H1 (cell line): Measurements from ENCODE around the gene GOLGA3. TPM values are rescaled to one million over a fixed set of nuclear protein-coding genes. Genes with fewer than 3 reads are reported as not detected.

Source experiments
- CTCF ChIA-PET: fragments of 300-600 bp; sonication (Branson Sonifier 250); formaldehyde crosslinking; loops from one replicate; lab custom pipeline; 2021; ENCODE audit not compliant: partially characterized antibody; lab: Charles Lee
- POLR2A ChIA-PET: fragments of 300-600 bp; sonication (Branson Sonifier 250); formaldehyde crosslinking; loops from one replicate; lab custom pipeline; 2021; ENCODE audit warnings: inconsistent platforms; ENCODE audit not compliant: partially characterized antibody; lab: Charles Lee
- DNase-seq, 2 experiments: peaks; one replicate each; pipeline versions ENCODE4 v3.0.0 to v3.0.0-alpha.2; 2010 to 2022; ENCODE audit warnings: low spot score in 2 of 2, low read depth in 1 of 2, mixed read lengths in 1 of 2
- FAIRE-seq: peaks from 2 replicates; lab custom pipeline; 2011; peaks lifted over from hg19 to GRCh38; lab: Jason Lieb, UNC
- H2AFZ ChIP-seq: 2 replicates; pipeline ENCODE4 v1.8.1; 2012; ENCODE audit warnings: low read length, inconsistent platforms
- H2AK5ac ChIP-seq: 2 replicates; pipeline ENCODE4 v1.6.1; 2013; ENCODE audit warnings: low read depth, low read length
- H2BK120ac ChIP-seq: replicated peaks from 2 replicates; pipeline ENCODE3; 2013; ENCODE audit warnings: low read depth, low read length, inconsistent platforms
- H2BK12ac ChIP-seq: 2 replicates; pipeline ENCODE4 v1.6.1; 2013; ENCODE audit warnings: low read depth, low read length
- H2BK15ac ChIP-seq: 2 replicates; pipeline ENCODE4 v1.6.1; 2013; ENCODE audit warnings: low read length
- H2BK20ac ChIP-seq: 2 replicates; pipeline ENCODE4 v1.6.1; 2013; ENCODE audit warnings: low read length
- H2BK5ac ChIP-seq: 2 replicates; pipeline ENCODE4 v1.6.1; 2013; ENCODE audit warnings: low read depth, low read length
- H3K14ac ChIP-seq: 2 replicates; pipeline ENCODE4 v1.6.1; 2013; ENCODE audit warnings: inconsistent platforms; ENCODE audit not compliant: insufficient read length
- H3K18ac ChIP-seq: 2 replicates; pipeline ENCODE4 v1.6.1; 2013; ENCODE audit warnings: low read length; ENCODE audit errors: extremely low read depth
- H3K23ac ChIP-seq: 2 replicates; pipeline ENCODE4 v1.6.1; 2013; ENCODE audit warnings: inconsistent platforms; ENCODE audit not compliant: insufficient read length
- H3K23me2 ChIP-seq: 2 replicates; pipeline ENCODE4 v1.6.1; 2013; ENCODE audit warnings: low read depth, low read length
- H3K27ac ChIP-seq: 2 replicates; pipeline ENCODE4 v1.6.1; 2011; ENCODE audit warnings: low read depth, low read length, inconsistent platforms
- H3K27me3 ChIP-seq, 4 experiments: replicated peaks in 1 of 4; 1 replicate in 1 of 4; 2 replicates in 3 of 4; pipeline versions ENCODE4 v1.6.1 to v1.8.1; 2011 to 2013; ENCODE audit warnings: low read length in 3 of 4, mild to moderate bottlenecking in 3 of 4, inconsistent platforms in 2 of 4, mixed read lengths in 2 of 4, moderate library complexity in 1 of 4; ENCODE audit not compliant: control insufficient read depth in 3 of 4, insufficient read depth in 3 of 4; ENCODE audit errors: extremely low read depth in 1 of 4
- H3K36me3 ChIP-seq, 4 experiments: 2 replicates each; pipeline versions ENCODE4 v1.6.1 to v1.8.1; 2011 to 2013; ENCODE audit warnings: mild to moderate bottlenecking in 4 of 4, low read length in 3 of 4, moderate library complexity in 2 of 4, control low read depth in 1 of 4, inconsistent platforms in 1 of 4; ENCODE audit not compliant: insufficient read depth in 4 of 4, control insufficient read depth in 2 of 4
- H3K4ac ChIP-seq: replicated peaks from 2 replicates; pipeline ENCODE3; 2013; ENCODE audit warnings: low read length, low read depth, mixed read lengths, inconsistent platforms; ENCODE audit not compliant: insufficient read length
- H3K4me1 ChIP-seq, 4 experiments: replicated peaks in 1 of 4; 1 replicate in 1 of 4; 2 replicates in 3 of 4; pipeline versions ENCODE4 v1.6.1 to v1.8.1; 2011 to 2013; ENCODE audit warnings: low read length in 3 of 4, inconsistent platforms in 2 of 4, mixed read lengths in 1 of 4; ENCODE audit not compliant: insufficient read depth in 4 of 4, control insufficient read depth in 3 of 4
- H3K4me2 ChIP-seq, 2 experiments: 2 replicates each; pipeline versions ENCODE4 v1.6.1 to v1.8.1; 2011 to 2013; ENCODE audit warnings: low read depth in 2 of 2, low read length in 2 of 2, control low read depth in 1 of 2, inconsistent platforms in 1 of 2, mild to moderate bottlenecking in 1 of 2; ENCODE audit not compliant: insufficient read depth in 1 of 2
- H3K4me3 ChIP-seq, 4 experiments: fragments of 200-600, 300-600 bp in 1 of 4; sonication (generic), shearing (Covaris generic), sonication (Bioruptor Twin) in 1 of 4; 2 replicates each; pipeline versions ENCODE4 v1.5.1 to v1.8.1; 2011 to 2016; ENCODE audit warnings: low read length in 4 of 4, low read depth in 3 of 4, control low read depth in 2 of 4, inconsistent platforms in 2 of 4, mild to moderate bottlenecking in 2 of 4, mixed read lengths in 1 of 4, moderate library complexity in 1 of 4; ENCODE audit not compliant: insufficient read depth in 2 of 4; ENCODE audit errors: extremely low read depth in 1 of 4
- H3K56ac ChIP-seq: replicated peaks from 2 replicates; pipeline ENCODE3; 2013; ENCODE audit warnings: low read depth, mild to moderate bottlenecking, mixed read lengths, low read length, inconsistent platforms; ENCODE audit not compliant: insufficient read length
- H3K79me1 ChIP-seq: 2 replicates; pipeline ENCODE4 v1.6.1; 2013; ENCODE audit warnings: low read depth, low read length, control low read depth
- H3K79me2 ChIP-seq, 2 experiments: 2 replicates each; pipeline versions ENCODE4 v1.6.1 to v1.8.1; 2012 to 2013; ENCODE audit warnings: low read length in 2 of 2, mild to moderate bottlenecking in 2 of 2, inconsistent platforms in 1 of 2; ENCODE audit not compliant: insufficient read depth in 2 of 2, control insufficient read depth in 1 of 2
- H3K9ac ChIP-seq, 4 experiments: replicated peaks in 1 of 4; 1 replicate in 1 of 4; 2 replicates in 3 of 4; pipeline versions ENCODE4 v1.6.1 to v1.8.1; 2011 to 2013; ENCODE audit warnings: low read depth in 3 of 4, low read length in 3 of 4, control low read depth in 2 of 4, mild to moderate bottlenecking in 2 of 4, moderate library complexity in 2 of 4, inconsistent platforms in 1 of 4; ENCODE audit errors: extremely low read depth in 1 of 4
- H3K9me3 ChIP-seq, 2 experiments: 2 replicates each; pipeline versions ENCODE4 v1.6.1 to v1.8.1; 2012 to 2013; ENCODE audit warnings: mild to moderate bottlenecking in 2 of 2, moderate library complexity in 2 of 2, control low read depth in 1 of 2, inconsistent platforms in 1 of 2, low read depth in 1 of 2, low read length in 1 of 2, mixed read lengths in 1 of 2; ENCODE audit not compliant: insufficient read depth in 2 of 2
- H4K20me1 ChIP-seq, 2 experiments: replicated peaks in 1 of 2; 2 replicates each; pipeline versions ENCODE3 to v1.8.1; 2011 to 2013; ENCODE audit warnings: inconsistent platforms in 2 of 2, low read length in 2 of 2, mild to moderate bottlenecking in 1 of 2; ENCODE audit not compliant: insufficient read depth in 2 of 2, control insufficient read depth in 1 of 2
- H4K5ac ChIP-seq: 2 replicates; pipeline ENCODE4 v1.6.1; 2013; ENCODE audit warnings: low read length, low read depth, mixed read lengths, inconsistent platforms; ENCODE audit not compliant: insufficient read length
- H4K8ac ChIP-seq: 2 replicates; pipeline ENCODE4 v1.8.0; 2013; ENCODE audit warnings: mild to moderate bottlenecking, moderate library complexity, low read length, inconsistent platforms; ENCODE audit not compliant: insufficient read depth; ENCODE audit errors: extremely low read depth
- H4K91ac ChIP-seq: replicated peaks from 2 replicates; pipeline ENCODE3; 2013; ENCODE audit warnings: low read length, mixed read lengths, inconsistent platforms; ENCODE audit not compliant: insufficient read length
- MAFK ChIP-seq: IDR thresholded peaks from 2 replicates; pipeline ENCODE4 v1.6.1; 2012; ENCODE audit warnings: low read depth, mild to moderate bottlenecking, improper control_type of control experiment, low read length
- YY1 ChIP-seq: IDR thresholded peaks from 2 replicates; pipeline ENCODE4 v1.6.1; 2011; ENCODE audit warnings: low read depth, mild to moderate bottlenecking, low read length
- WGBS, 2 experiments: shearing (Covaris generic) in 1 of 2; methylation state at CpG; one replicate each; pipeline versions ENCODE4 v1.1.6 to v1.1.7; 2013 to 2015; ENCODE audit warnings: low lambda C conversion rate in 2 of 2, mixed read lengths in 2 of 2, inconsistent platforms in 1 of 2, low coverage in 1 of 2, missing lambda C conversion rate in 1 of 2; ENCODE audit not compliant: insufficient replicate concordance in 2 of 2, insufficient coverage in 1 of 2, insufficient read length in 1 of 2; ENCODE audit errors: extremely low coverage in 1 of 2, missing lambda C conversion rate in 1 of 2; 5-methylcytosine and 5-hydroxymethylcytosine counted together
- polyA plus RNA-seq, 7 experiments: library from polyadenylated mRNA; depleted of rRNA in 3 of 7; stranded (reverse) in 5 of 7; unstranded in 2 of 7; fragments of >200 nt in 5 of 7; fragments of 200-250 nt in 2 of 7; gene quantifications; 1 replicate in 5 of 7; 2 replicates in 1 of 7; 4 replicates in 1 of 7; pipeline versions ENCODE4 v1.2.1 to v1.2.3, GENCODE V29; 2011 to 2013; ENCODE audit warnings: missing spikeins in 2 of 7, mixed read lengths in 2 of 7
- total RNA-seq: library from RNA; stranded (reverse); fragmentation: NEBNext Ultra II Directional; extraction: Animal tissue kit (Norgen Biotek cat#: 25700); gene quantifications from 2 replicates; pipeline ENCODE4 v1.2.1, GENCODE V29; 2021
- TF ChIP-seq, protein P1 (sequence below), 3 experiments: IDR thresholded peaks; 1 replicate in 2 of 3; 2 replicates in 1 of 3; pipeline versions ENCODE4 v1.5.1 to v1.6.1; 2011; ENCODE audit warnings: low read length in 3 of 3, mild to moderate bottlenecking in 3 of 3, inconsistent platforms in 2 of 3, low read depth in 1 of 3, moderate library complexity in 1 of 3; ENCODE audit not compliant: insufficient read depth in 1 of 3; ENCODE audit errors: control extremely low read depth in 1 of 3

The GOLGA3 gene
- total and polyA plus RNA-seq, 2 of the 8 experiments (the other 6 are each of a cell fraction or from before 2014, with no cell fraction given), result 6.4 to 33.1 TPM

DNA sequence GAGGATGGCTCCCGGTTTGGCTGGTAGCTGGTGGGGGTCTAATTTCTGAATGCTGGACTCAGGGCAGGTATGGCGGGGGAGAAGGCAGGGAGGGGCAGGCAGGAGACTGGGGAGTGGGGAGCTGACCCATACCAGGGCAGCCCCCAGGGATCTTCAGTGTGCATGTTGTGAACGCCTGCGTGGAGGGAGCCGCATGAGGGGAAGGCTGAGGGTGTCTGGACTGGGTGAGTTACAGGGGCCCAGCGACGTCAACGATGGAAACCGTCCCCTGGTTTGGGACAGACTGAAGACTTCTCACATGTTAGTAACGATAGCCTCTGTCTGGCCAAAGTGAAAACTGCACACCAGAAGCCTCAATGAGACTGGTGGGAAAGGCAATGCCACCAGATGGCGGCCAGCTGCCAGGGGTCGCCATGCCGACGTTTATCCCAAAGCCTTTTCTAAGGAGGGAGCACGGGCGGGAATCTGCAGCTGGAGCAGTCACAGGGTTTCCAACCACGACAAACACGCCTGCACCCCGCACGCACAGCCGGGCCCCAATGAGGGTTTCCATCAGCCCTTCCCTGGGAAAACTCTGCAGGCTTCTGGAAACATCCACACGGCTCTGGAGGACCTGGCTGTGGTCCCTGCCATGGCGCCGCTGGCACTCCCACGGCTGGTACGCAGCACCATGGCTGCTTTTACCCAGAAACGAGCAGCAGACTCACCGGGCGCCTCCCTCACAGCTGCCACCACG lies 104.0 kb downstream of the GOLGA3 start:
- H3K79me2 ChIP-seq, result no peaks in the 10 kb centered on the region; a peak in 1 of 4 replicates
- FAIRE-seq, result no peak
- no peak overlapping the region for H3K56ac ChIP-seq
- H4K5ac ChIP-seq, result no peak overlapping the region
- no peak overlapping the region for H3K4me3 ChIP-seq
- no peak overlapping the region for H2AK5ac ChIP-seq
- no peak overlapping the region for H3K23ac ChIP-seq
- no peak for DNase-seq
- H3K9ac ChIP-seq, result no peak overlapping the region
- peaks cover 0 to 2% of the 10 kb centered on the region in 2 experiments; a peak in 1 of 4 replicates for H3K9me3 ChIP-seq
- H2BK5ac ChIP-seq, result no peak overlapping the region
- H3K4me2 ChIP-seq, result no peak overlapping the region
- H2AFZ ChIP-seq, result no peak overlapping the region
- no peak overlapping the region for H3K18ac ChIP-seq
- no peak overlapping the region for H4K91ac ChIP-seq
- H3K79me1 ChIP-seq, result no peaks in the 10 kb centered on the region
- no peaks in the 10 kb centered on the region; a peak in 1 of 7 replicates for H3K27me3 ChIP-seq
- no peak overlapping the region for H3K27ac ChIP-seq
- no peaks in the 10 kb centered on the region for H3K4me1 ChIP-seq
- H3K36me3 ChIP-seq, result peaks cover 28 to 79% (median 49%) of the 10 kb centered on the region in 4 experiments
- no peak overlapping the region for H2BK15ac ChIP-seq
- no peak overlapping the region for H2BK12ac ChIP-seq
- no peaks in the 10 kb centered on the region for H3K23me2 ChIP-seq
- ChIA-PET CTCF (no interaction called here), POLR2A (interaction anchor here (0.7 to 5.7 kb wide), 3 partner anchors 14 to 54 kb away, joined by 3 to 21 read pairs (median 5); partner anchors contain the start of gene PGAM5)
- H3K14ac ChIP-seq, result no peak overlapping the region
- WGBS, 2 experiments, result 94% methylated on average over 27 of the region's 30 CpGs; no CpG with 5 or more reads in 1 of the 2 experiments
- 0 out of 2 replicates have a peak overlapping the region, but pooled peaks have one; percentile 41 for H4K8ac ChIP-seq
- H4K20me1 ChIP-seq, result peaks cover 3 to 21% of the 10 kb centered on the region in 2 experiments
- no peak overlapping the region for H2BK120ac ChIP-seq
- H2BK20ac ChIP-seq, result no peak overlapping the region
- H3K4ac ChIP-seq, result no peak overlapping the region
- TF ChIP-seq MAFK (no peak), YY1 (no peak)
- TF ChIP-seq, protein P1, sequence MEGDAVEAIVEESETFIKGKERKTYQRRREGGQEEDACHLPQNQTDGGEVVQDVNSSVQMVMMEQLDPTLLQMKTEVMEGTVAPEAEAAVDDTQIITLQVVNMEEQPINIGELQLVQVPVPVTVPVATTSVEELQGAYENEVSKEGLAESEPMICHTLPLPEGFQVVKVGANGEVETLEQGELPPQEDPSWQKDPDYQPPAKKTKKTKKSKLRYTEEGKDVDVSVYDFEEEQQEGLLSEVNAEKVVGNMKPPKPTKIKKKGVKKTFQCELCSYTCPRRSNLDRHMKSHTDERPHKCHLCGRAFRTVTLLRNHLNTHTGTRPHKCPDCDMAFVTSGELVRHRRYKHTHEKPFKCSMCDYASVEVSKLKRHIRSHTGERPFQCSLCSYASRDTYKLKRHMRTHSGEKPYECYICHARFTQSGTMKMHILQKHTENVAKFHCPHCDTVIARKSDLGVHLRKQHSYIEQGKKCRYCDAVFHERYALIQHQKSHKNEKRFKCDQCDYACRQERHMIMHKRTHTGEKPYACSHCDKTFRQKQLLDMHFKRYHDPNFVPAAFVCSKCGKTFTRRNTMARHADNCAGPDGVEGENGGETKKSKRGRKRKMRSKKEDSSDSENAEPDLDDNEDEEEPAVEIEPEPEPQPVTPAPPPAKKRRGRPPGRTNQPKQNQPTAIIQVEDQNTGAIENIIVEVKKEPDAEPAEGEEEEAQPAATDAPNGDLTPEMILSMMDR (IDR thresholded peaks at IDR 0.05; ENCODE audit: control extremely low read depth in 1 of 3, insufficient read depth in 1 of 3, low read depth in 1 of 3, low read length in 3 of 3), result peak in 1 of 3 experiments; percentile 2; a peak in 1 of 4 replicates
